ENCODE measurements around the gene HEXIM1.
A peak's percentile ranks its signal among the peaks of the same experiment; 100 is the strongest.

- no peak for TF ChIP-seq CTCF (IDR thresholded peaks at IDR 0.05)
- peak in 1 of 2 donors; percentile 30 for TF ChIP-seq POLR2A (IDR thresholded peaks at IDR 0.05)
Measured at GRCh38 chr17:45143767-45144198, 4.5 kb upstream of the HEXIM1 start.

Measured in tibial nerve (tissue), 3 donors.